GM12865 (cell line): ENCODE data around the gene NREP.
A peak's percentile ranks its signal among the peaks of the same experiment; 100 is the strongest.

Experiments
- DNase-seq: peaks from one replicate; pipeline ENCODE4 v3.0.0; 2010; ENCODE audit warnings: low read depth
- H3K4me3 ChIP-seq: 2 replicates; pipeline ENCODE4 v1.5.1; 2011; ENCODE audit warnings: mild to moderate bottlenecking, low read depth, low read length, control low read depth
- TF ChIP-seq, protein P1 (sequence below): IDR thresholded peaks from 2 replicates; pipeline ENCODE4 v1.5.1; 2011; ENCODE audit warnings: low read length, control low read depth, low read depth, inconsistent platforms; ENCODE audit not compliant: insufficient read depth; ENCODE audit errors: missing control alignments

Gene NREP, protein sequence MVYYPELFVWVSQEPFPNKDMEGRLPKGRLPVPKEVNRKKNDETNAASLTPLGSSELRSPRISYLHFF

DNA sequence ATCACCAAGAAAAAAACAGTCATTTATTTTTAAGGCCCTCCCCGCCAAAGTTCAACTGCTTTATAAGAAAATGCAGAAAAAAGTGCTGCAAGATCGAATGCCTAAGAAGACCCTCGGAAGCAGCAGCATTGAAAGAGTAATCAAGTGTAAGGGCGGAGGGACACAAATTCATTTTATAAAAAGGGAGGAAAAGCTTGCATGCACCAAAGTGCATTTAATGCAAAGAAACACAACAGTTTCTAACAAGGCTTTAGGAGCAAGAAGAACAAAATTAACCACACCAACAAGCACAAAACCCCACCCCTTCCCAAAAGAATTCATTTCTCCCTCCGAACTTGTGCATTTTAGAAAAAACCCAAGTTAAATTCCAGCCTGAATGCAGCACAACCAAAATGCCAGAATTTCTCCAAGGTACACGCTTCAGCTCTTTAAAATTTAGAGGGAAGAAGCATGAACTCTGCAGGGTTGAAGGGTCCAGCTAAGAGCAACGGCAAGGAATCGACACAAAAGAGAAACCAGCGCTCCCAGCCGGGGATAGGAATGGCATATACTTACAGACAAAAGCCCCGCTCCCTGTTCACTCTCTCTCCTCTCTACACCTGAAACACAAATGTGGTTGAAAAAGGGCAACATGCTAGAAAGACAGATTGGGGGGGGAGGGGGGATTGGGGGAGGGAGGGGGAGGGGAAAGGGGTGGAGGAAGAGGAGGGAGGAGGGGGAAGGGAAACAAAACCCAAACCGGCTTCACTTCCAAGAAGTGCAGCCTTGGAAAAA, at the start of gene NREP:
Gene NREP (minus strand): TSS at position 614 of the 774 bp plus-strand sequence. CDS start 1,422 bp downstream, outside the sequence.
- TF ChIP-seq, protein P1, sequence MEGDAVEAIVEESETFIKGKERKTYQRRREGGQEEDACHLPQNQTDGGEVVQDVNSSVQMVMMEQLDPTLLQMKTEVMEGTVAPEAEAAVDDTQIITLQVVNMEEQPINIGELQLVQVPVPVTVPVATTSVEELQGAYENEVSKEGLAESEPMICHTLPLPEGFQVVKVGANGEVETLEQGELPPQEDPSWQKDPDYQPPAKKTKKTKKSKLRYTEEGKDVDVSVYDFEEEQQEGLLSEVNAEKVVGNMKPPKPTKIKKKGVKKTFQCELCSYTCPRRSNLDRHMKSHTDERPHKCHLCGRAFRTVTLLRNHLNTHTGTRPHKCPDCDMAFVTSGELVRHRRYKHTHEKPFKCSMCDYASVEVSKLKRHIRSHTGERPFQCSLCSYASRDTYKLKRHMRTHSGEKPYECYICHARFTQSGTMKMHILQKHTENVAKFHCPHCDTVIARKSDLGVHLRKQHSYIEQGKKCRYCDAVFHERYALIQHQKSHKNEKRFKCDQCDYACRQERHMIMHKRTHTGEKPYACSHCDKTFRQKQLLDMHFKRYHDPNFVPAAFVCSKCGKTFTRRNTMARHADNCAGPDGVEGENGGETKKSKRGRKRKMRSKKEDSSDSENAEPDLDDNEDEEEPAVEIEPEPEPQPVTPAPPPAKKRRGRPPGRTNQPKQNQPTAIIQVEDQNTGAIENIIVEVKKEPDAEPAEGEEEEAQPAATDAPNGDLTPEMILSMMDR: no peak
- H3K4me3 ChIP-seq: peak within 1 kb of the TSS; percentile 96
- DNase-seq: peak; percentile 75

DNA sequence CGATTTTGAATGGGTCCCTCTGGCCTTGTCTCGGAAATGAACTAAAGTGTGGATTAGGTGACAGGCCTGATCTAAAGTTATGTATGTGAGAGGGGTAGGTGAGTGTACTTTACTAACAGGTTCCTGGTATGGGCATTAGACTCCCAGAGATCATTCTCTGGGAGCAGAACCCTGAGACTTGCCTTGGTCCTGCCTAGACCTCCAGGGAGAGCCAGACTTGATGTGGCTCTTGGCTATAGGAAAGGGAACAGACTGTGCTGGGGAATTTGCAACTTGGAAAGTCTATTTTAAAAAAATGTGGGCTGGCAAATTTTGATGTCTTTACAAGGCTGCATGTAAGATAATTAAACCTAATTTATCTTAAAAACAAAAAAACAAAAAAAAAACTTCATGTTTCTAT, 49.8 kb upstream of the NREP start:
- TF ChIP-seq, protein P1: no peak
- no peak overlapping the region for H3K4me3 ChIP-seq
- DNase-seq: no peak

DNA sequence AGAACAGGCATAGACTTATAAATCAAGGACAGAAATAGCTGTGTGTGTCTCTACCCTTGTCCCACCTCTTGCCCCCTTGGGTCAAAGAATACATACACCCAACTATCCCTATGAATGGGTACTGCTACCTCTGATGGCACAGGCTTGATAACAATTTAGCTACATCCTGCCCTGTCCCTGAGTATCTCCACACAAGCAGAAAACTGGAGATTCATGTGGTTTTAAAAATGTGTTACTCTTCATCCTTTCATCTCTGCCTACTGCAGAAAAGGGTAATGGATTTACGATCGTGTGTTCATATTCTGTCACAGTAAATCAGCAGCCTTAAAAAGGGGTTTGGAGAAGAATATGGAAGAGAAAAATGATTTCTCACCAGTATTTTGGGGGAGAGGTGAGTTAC, 49.2 kb upstream of the NREP start:
- TF ChIP-seq, protein P1: no peak
- H3K4me3 ChIP-seq: no peak overlapping the region
- DNase-seq: no peak

DNA sequence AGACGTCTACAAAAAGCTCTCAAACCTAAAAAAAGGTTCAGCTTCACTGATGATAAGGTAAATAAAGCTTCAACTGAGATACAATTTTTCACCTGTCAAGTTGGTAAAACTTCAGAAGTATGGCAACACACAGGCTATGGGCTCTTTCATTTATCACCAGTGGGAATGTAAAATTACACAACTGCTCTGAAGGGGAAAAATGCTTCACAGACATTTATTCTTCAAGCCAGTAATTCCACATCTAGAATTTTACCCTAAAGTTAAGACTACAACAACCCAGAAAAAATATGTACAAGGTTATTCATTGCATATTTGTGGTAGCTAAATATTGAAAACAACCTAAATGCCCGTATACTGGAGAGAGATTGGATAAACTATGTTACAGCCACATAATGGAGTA, 48.1 kb upstream of the NREP start:
- TF ChIP-seq, protein P1: no peak
- DNase-seq: no peak
- no peak overlapping the region for H3K4me3 ChIP-seq

DNA sequence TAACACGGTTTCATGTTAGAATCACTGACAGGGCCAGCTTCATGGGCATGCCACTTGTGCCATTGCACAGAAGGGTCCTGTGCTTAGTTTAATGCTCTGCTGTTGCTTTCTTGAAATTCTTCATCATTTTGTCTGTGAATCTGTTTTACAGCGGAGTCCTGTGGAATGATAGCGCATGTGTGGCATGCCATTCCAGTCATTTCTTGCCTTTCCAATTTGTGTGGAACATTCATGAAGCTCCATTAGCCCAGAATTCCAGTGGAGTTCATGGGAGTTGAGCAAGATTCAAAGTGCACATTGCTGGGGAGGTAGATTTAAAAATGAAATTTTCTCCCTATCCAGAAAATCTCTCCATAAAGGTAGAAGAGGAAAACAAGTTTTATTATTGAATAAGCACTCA, 43.4 kb upstream of the NREP start:
- H3K4me3 ChIP-seq: no peak overlapping the region
- TF ChIP-seq, protein P1: no peak

DNA sequence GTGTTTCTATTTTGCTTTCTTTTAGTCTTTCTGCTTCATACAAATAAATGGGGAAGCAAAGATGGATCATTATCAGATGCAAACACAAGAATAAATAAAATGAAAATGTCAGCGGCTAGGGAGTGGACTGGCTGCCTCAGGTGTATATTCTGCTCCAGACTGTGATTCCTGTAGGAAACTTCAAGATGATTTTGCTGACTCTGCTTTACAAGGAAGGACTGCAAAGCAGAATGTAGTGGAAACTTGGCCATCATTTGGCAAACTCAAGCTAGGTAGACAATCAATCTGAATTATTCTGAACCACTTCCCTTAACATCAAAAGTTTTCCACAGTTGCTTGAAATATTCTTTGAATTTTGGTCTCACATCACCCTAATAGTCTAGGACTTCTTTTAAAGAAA, 38.1 kb upstream of the NREP start:
- TF ChIP-seq, protein P1: no peak

More for the DNA sequence above, 43.4 kb upstream of the NREP start:
- DNase-seq: no peak

DNA sequence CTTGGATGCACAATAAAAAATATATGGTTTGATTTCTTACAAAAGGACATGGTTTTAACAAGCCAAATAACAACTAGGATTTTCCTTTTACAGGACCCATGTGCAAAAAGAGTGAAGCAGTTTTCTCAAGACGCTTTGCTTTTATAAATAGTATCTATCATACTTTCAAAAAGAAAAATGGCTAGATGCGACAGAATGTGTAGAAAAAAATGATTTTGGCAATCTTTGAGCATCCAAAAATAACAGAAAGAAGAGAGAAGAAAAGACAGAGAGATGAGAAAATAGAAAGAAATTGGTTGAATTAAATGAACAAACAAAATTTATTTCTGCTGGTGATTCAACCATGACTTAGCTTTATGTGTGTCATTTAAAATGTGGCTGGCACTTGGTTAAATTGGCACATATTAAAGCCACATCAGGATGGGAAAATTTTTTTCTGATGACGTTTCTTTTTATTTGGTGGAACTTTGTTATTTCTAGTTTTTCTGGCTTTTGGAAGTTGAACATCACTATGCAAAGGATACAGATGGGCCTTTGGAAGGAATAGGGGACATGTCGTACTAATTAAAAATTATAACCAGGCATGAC, 35.6 kb upstream of the NREP start:
- DNase-seq: no peak
- H3K4me3 ChIP-seq: no peak overlapping the region
- TF ChIP-seq, protein P1: no peak

More for the DNA sequence above, 38.1 kb upstream of the NREP start:
- H3K4me3 ChIP-seq: no peak overlapping the region
- no peak for DNase-seq
